Suprapubic skin (tissue), 4 donors: ENCODE data around the gene ZNF256.

Experiments used
- CTCF ChIP-seq, 2 donors: fragments of 200-600 bp in 1 of 2; fragments of 450-650 bp in 1 of 2; sonication (generic) in 1 of 2; IDR thresholded peaks; one replicate each; pipeline ENCODE4 v1.5.1; 2016 to 2019; ENCODE audit warnings: antibody characterized with exemption in 2 of 2, mild to moderate bottlenecking in 1 of 2, moderate library complexity in 1 of 2
- EP300 ChIP-seq: sonication (generic); formaldehyde crosslinking; IDR thresholded peaks from one replicate; pipeline ENCODE4 v1.6.1; 2017; ENCODE audit warnings: antibody characterized with exemption
- POLR2A ChIP-seq, 2 donors: fragments of 450-650 bp; IDR thresholded peaks; one replicate each; pipeline ENCODE4 v1.6.1; 2017; ENCODE audit warnings: antibody characterized with exemption in 2 of 2, mild to moderate bottlenecking in 2 of 2, moderate library complexity in 2 of 2
- POLR2AphosphoS5 ChIP-seq, 3 donors: sonication (generic); formaldehyde crosslinking; IDR thresholded peaks; one replicate each; pipeline ENCODE4 v1.6.1; 2017; ENCODE audit warnings: antibody characterized with exemption in 3 of 3

GRCh38 chr19:57947088-57947418 is 453 bp downstream of the ZNF256 start:
- TF ChIP-seq POLR2AphosphoS5 (IDR thresholded peaks at IDR 0.05) (no peak), CTCF (IDR thresholded peaks at IDR 0.05) (no peak), POLR2A (IDR thresholded peaks at IDR 0.05) (no peak), EP300 (no peak)
